HG03025 (cell line): ENCODE data around the gene PRR16.
"Not testable (repeated sequence)": the region's sequence is repeated elsewhere in the genome, so short reads cannot be mapped to it uniquely, and the experiment has no call there.

ENCODE experiments used
- ATAC-seq: cut with Tn5 transposase; IDR thresholded peaks from one replicate; pipeline ENCODE4 v1.9.1; 2021; ENCODE audit warnings: mild to moderate bottlenecking, moderate library complexity; ENCODE audit not compliant: unreplicated experiment, low FRiP score

Gene PRR16

DNA sequence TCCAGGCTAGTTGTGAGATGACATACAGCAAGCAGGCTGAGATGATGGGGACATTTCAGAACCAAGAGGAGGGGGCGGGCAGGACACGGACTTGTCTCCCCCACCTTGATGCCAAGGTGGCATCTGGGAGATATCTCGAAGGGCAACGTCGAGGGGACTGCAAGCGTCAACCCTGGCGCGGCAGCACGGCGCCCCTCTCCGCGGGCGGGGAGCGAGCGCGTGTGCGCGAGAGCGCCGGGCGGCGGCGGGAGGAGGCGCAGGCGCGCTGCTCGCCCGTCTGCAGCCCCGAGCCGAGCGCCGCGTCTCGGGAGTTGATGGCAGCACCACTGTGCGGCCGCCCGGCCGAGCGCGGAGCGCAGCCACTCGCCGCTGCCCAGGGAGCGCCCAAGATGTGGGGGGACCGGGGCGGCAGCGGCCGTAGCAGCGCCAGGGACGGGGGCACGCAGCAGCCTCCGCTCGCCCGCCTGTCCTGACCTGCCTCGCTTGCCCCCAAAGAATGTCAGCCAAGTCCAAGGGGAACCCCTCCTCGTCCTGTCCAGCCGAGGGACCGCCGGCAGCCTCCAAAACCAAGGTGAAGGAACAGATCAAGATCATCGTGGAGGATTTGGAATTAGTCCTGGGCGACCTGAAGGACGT lies at the start of gene PRR16:
PRR16 (plus strand) TSS at position 310 of the 636 bp plus-strand sequence.
- ATAC-seq, result peak; percentile 84

DNA sequence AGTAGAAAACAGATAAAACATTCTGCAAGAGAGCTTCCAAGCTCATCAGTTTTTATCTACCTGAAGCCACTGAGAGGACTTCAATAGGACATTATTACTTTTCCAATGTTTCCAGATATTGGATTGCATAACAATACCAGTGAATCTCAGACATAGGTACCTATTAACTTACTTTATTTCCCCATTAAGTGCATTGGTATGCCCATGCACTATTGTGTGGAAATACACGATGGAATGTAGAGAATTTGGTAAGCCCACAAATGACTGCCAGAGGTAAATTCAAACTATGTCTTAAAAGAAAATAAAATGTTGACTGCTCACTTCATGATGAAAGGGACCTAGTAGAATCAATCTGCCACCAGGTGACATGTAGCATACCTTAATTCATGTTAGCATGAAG lies 48.1 kb upstream of the PRR16 start:
- no peak for ATAC-seq

DNA sequence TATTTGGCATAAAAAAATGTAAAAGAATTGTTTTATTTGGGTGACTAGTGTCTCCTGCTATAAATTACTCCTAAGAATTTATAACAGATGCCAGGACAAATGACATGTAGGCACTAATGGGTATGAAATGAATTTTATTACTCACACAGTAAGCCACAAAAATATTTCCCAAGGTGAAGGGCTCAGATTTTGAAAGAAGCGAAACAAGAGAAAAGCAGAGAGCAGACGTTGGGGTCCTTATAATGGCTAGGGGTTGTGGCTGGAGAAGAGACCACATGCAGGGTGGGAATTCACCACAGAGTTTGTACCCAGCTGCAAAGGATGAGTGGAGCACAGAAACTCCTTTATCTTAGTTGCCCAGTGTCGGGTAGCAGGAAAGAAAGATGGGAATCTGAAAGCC lies 45.0 kb upstream of the PRR16 start:
- no peak for ATAC-seq

DNA sequence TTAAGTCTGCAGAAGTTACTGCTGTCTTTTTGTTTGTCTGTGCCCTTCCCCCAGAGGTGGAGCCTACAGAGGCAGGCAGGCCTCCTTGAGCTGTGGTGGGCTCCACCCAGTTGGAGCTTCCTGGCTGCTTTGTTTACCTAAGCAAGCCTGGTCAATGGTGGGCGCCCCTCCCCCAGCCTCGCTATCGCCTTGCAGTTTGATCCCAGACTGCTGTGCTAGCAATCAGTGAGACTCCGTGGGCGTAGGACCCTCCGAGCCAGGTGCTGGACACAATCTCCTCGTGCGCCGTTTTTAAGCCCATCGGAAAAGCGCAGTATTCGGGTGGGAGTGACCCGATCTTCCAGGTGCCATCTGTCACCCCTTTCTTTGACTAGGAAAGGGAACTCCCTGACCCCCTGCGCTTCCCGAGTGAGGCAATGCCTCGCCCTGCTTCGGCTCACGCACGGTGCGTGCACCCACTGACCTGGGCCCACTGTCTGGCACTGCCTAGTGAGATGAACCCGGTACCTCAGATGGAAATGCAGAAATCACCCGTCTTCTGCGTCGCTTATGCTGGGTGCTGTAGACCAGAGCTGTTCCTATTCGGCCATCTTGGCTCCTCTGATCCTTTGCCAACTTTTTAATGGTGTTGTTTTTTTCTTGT lies 37.3 kb upstream of the PRR16 start:
- ATAC-seq, result not testable (repeated sequence)

DNA sequence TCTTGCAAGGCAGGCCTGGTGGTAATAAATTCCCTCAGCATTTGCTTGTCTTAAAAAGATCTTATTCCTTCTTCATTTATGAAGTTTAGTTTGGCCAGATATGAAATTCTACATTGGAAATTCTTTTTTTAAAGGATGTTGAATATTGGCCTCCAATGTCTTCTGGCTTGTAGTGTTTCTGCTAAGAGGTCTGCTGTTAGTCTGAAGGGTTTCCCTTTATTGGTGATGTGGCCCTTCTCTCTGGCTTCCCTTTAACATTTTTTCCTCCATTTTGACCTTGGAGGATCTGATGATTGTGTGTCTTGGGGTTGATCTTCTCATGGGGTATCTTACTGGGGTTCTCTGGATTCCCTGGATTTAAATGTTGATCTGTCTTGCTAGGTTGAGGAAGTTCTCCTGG lies 33.5 kb upstream of the PRR16 start:
- no peak for ATAC-seq

DNA sequence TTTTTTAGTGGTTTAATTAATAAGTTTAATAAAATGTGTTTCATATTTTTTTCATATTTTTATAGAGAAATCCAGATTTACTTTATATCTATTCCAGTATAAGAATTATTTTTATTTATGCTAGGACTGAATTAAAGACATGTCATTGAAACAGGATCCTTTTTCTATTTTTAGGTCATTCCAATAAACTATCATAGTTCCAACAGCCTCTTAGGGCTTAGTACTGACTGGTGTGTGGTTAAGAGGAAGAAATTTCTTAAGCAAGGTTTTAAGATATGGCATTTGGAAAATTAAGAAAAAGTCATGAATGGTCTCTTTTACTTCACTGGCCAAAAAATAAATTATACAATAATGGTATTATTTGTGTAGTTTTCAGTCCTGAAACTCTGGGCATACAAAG lies 31.2 kb upstream of the PRR16 start:
- ATAC-seq, result no peak

DNA sequence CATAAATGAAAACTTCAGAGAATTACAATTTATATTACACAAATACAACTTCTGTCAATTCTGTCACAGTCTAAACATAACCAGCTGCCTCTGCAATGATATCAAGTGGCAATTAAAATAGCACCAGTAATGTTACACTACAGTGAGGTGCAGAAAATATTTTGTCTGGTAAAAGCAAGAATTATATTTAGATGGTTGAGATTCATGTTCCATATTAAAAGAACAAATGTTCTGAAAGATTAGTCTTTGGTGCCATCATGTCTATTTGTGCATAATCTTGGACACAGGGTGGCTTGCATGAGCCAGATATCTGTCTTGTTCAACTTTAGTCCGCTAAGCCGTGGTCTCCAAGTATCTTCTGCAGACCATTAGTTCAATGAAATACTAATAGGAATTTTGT lies 29.0 kb upstream of the PRR16 start:
- ATAC-seq, result no peak

DNA sequence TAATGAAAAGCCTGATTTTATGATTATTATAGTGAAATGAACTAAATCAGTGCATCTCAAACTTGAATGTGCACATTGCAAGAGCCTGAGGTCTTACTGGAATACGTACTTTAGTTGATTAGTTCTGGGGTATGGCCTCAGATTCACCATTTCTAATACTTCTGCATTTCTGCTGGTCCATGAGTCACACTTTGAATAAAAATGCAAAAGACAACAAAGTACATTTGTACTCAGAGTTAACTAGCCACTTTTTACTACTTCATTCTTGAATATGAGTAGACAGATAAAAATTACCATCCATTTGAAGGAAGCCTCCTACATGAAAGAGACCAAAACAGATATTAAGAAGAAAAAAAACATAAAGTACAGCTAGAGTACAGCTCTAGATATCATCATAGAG lies 27.1 kb upstream of the PRR16 start:
- no peak for ATAC-seq

DNA sequence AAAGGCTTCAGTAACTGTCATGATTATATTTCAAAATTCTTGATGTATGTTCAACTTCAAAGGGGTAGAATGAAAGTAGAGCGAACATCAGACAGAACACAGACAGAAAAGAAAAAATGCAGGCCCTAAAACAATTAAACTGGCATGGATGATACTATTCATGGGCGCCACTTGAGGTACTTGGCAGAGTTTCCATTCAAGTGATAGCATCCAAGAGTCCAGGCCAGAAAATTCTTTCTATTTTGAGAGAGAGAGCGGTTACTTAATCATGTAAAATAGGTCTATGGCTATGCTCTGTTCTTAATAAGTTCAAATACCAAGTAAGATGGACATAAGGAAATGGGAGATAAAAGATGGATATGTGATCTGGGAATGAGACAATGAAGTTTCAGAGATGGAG lies 21.4 kb upstream of the PRR16 start:
- no peak for ATAC-seq

DNA sequence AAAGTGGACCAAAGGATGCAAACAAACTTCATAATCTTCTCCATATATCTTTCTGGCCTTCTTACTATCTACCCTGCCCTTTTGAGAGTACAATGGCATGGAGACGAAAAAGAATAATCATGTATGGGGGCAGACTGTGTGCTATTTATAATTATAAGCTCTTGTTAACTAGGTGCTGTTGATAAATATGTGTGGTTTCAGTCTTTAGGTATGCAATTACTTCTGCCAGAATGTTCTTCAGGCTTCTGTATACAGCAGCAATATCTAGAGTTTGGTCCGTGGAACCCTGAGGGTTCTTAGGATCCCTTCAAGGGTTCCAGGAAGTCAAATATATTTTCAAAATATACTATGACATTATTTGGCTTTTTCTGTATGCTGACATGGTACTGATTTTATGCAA lies 20.5 kb upstream of the PRR16 start:
- ATAC-seq, result no peak

DNA sequence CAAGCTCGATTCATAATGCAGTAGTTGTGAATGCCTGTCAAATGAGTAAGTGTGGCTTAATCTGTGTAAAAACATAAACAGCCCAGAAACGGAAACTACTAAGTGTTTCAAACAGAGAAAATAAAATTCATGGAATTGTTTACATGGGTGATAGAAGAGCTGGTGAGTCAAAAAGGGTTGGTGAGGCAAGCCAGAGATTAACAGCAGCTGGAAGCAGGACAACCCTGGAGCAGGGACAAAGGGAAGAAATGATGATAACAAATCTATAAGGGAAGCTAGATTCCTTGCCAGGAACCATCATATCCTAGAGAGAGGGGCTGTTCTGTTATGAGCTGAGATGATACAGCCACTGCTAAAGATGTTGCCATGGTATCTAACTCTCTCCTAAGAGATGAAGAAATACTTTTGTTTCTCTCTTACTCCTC lies 18.0 kb upstream of the PRR16 start:
- ATAC-seq, result no peak

DNA sequence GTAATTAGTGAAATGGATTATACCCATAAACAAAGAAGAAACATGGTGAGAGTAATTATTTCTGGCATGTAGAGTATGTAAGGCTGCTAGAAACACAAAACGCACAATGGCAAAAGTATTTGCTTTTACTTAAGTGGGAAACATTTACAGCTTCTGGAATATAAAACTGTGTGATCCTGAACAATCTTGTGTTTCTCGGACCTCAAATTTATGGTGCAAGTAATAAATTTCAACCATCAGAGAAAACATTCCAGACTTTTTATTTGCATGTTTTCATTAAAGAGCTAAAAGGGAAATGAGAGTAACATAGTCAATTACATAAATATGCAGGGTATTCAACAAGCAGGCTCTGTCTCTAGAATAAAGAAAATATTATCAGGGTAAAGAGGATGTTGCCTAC lies 17.2 kb upstream of the PRR16 start:
- ATAC-seq, result no peak

DNA sequence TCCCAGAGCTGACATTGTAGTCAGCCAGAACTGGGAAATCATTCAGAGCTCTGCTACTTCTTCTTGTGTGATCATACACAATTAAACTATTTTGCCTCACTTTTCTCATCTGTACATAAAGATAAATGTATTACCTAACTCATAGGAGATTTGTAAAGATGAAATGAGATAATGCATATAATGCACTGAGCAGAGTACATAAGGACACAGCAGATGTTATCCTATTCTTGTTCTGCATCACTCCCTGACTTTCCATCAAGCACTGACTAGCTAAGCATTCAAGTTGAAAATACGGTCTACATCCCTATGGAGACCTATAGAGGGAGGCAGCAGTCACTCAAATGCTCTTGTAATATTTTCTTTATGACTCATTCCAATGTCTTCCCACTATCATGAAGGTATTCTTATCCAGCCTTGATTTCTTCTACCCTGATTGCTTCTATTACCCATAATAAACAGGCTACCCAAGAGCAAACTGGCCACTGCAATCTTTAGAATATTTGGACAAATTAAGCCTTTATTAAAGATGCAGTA lies 16.3 kb upstream of the PRR16 start:
- ATAC-seq, result no peak

DNA sequence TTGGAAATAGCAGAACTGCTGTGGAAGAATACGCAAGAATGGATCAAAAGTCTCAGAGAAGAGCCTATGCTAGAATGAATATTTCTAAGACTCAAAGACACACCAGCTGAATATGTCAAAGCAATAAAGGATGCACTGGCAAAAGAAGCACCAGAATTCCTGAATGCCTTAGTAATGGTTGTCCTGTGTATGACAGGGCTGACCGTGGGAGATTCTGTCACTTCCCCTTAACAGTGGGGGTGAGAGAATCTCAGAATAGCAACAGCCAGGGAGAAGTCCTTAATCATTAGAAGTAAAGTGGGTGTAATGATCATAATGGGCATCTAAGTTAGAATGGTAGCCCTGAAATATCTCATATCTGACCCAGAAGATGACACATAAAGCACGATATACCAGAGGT lies 14.6 kb upstream of the PRR16 start:
- no peak for ATAC-seq

DNA sequence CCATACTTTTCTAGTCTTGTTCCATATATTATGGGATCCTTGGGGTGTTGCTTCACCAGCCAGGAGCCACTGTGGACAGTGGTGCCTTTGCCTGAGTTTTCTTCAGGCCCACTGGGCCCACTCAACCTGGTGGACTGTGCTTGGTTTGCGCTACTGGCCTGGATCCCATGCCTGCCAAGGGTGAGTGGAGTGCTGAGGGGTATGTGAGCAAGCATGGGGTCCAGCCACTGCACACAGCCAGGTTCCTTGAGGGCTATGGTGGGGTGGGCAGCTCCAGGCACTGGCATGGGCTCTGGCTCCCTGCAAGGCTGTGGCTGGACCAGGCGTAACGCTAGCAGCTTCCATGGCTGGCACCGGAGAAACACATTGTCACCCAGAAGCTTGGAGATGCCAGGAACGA lies 13.2 kb upstream of the PRR16 start:
- no peak for ATAC-seq

DNA sequence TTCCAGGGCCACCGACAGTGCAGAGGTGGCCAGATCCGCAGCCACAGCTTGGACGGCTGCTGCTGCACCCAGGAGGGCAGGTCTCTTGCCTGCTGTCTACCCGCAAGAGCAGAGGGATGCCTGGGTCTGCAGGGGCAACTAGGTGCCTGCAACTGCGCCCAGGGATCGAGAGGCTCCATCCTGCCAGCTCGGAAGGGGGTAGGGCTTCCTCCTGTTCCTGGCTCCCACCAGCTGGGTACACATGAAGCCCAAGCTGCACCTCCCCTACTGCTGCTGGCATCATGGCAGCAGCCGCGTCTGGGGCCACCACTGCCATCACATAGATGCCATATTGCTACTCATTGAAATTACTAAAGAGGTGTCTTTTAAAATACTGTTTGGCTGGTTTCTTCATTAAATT lies 12.7 kb upstream of the PRR16 start:
- ATAC-seq, result no peak

DNA sequence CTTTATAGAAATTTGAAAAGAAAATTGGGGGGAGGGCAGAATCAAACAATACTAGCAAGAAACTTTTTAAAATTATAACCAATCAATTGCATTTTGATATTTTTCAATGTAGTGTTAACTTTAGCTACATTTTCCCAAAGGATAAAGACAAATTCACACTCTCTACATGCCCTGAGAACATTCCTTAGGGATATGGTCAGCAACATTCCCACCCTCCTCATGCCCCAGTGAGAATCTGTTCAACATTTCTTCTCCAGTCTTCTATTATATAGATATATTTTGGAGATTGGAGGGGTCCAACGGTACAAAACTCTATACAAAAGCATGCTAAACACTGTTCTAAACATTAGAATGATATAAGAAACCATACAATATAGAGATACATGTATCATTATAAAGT lies 11.6 kb upstream of the PRR16 start:
- no peak for ATAC-seq

DNA sequence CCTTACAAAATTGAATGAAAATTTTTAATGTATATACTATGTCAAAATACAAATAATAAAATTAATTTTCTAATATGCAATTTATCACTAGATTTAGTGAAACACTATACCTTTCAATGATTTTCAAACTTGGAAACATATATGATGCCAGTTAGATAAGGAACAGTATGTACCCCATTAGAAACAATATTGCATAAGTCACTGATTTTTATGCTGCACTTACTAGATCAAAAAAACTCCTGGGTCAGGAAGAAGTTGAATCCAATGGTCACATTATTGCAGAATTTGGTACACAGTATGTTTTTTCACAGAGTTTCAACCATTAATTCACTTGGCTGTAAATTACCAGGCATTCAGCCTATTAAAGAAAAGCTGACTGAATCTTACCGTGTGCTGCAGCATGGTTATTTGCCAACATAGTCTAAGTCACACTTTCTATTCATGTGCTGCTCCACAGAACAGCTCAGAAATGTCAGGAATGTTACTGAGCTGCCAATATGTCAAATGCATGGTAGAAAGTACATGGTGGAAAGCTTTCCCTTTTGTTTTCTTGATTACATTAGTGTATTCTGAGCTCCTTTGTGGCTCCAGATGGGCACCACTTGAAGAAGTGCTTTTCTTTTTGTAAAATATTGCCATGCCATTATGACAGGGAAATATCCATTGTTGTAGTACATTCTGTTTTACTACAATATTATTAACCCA lies 9.9 kb upstream of the PRR16 start:
- no peak for ATAC-seq

DNA sequence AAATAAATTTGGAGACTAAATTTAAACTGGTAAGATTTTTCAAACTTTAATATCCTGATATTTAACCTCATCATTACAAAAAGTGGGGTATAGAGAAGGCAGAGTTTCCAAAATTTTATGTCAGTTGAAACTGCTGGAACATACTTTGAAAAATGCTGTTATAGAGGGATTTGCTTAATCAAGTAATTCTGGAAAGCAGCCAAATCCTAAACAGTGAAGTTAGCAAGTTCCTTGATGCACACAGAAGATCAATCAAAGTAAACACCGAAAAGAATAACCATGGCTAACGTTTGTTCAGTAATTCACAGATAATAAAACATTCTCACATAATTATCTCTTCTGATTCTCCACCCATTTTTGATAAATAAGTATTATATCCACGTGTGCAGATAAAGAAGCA lies 8.1 kb upstream of the PRR16 start:
- no peak for ATAC-seq

DNA sequence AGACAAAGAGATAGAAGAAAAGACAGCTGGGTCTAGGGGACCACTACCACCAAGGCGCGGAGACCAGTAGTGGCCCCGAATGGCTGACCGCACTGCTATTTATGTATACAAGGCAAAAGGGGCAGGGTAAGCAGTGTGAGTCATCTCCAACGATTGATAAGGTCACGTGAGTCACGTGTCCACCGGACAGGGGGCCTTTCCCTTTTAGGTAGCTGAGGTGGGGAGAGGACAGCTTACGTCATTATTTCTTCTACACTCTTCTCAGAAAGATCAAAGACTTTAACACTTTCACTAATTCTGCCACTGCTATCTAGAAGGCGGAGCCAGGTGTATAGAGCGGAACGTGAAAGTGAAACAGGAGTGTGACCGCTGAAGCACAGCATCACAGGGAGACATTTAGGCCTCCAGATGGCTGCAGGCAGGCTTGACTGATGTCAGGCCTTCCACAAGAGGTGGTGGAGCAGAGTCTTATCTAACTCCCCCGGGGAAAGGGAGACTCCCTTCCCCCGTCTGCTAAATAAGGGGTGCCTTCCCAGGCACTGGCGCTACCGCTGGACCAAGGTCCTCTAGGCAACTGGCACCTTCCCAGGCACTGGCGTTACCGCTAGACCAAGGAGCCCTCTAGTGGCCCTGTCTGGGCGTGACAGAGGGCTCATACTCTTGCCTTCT lies 6.1 kb upstream of the PRR16 start:
- ATAC-seq, result peak; percentile 91

DNA sequence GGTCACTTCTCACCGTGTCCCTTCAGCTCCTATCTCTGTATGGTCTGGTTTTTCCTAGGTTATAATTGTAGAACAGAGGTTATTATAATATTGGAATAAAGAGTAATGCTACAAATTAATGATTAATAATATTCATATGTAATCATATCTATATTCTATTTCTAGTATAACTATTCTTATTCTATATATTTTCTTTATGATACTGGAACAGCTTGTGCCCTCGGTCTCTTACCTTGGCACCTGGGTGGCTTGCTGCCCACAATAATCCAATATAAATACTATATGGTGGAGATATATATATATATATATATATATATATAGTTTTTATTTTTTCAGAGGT lies 5.6 kb upstream of the PRR16 start:
- not testable (repeated sequence) for ATAC-seq
